ENCODE measurements around the gene CENPU. TPM values are rescaled to one million over a fixed set of nuclear protein-coding genes. Genes with fewer than 3 reads are reported as not detected.

Gene CENPU
- total RNA-seq (2022; extraction: Qiagen RNA extraction) = 22.9 to 27.3 TPM (median 24.1 TPM) in 5 replicates

GRCh38 chr4:184733654-184734524 is at the start of gene CENPU:
Gene CENPU (minus strand): TSS chr4:184734096. CDS start chr4:184734062, 34 bp downstream.

GRCh38 chr4:184649026-184649970 is 84.6 kb downstream of the CENPU start, which contains the start of the genes CASP3 and PRIMPOL:
Gene CASP3 (minus strand): TSS chr4:184649447. CDS start chr4:184638453, 10,994 bp downstream.
Gene PRIMPOL (plus strand): TSS chr4:184649738. CDS start chr4:184657141, 7,403 bp downstream.

Other genes starting within 250 kb of the CENPU start
- gene CASP3, start 84.6 kb downstream of the CENPU start, total RNA-seq (2022; extraction: Qiagen RNA extraction) = 20.5 to 30.6 TPM (median 21.0 TPM) in 5 replicates
- gene PRIMPOL, start 84.4 kb downstream of the CENPU start, total RNA-seq (2022; extraction: Qiagen RNA extraction) = 5.7 to 6.8 TPM (median 6.2 TPM) in 5 replicates
- 46.5 to 52.1 TPM (median 48.3 TPM) in 5 replicates for gene ACSL1, start 91.9 kb upstream of the CENPU start, total RNA-seq (2022; extraction: Qiagen RNA extraction)